ENCODE data around the gene CCDC121.

Gene CCDC121

DNA sequence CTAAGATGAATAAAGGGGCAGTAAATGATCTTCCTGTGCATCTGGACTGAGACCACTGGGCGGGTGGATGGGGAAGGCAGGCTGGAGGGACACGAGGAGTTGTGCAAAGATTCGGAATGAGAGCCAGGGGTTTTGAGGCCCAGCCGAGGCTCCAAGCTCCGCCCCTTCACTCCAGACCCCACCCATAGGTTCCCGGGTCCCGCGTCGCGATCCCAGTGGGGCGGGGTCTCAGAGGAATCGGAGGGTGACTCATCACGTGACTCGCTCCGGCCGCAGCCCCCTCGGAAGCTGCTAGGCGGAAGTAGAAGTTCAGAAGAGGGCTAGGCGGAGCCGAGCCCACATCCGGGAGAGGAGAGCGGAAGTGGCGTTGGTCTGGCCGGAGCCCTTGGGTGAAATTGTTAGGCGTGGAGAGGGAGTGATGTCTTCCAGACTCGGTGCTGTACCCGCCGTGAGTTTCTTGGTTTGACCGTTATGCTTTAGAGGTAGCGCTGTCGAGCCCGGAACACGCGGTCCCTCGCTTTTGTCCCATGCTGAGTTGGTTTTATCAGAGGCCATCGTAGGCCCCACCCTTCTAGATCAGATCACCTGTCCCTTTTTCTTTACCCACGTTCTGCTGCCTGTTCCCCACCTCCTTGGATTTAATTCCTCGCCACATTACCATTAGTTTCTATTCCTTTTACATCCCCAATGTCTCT lies 46.0 kb downstream of the CCDC121 start, which contains the start of gene ZNF512:
ZNF512 (plus strand) TSS at position 348 of the 695 bp plus-strand sequence; CDS start at position 419, 71 bp downstream.
- peak; percentile 96 for DNase-seq (ENCODE audit: low spot score)

DNA sequence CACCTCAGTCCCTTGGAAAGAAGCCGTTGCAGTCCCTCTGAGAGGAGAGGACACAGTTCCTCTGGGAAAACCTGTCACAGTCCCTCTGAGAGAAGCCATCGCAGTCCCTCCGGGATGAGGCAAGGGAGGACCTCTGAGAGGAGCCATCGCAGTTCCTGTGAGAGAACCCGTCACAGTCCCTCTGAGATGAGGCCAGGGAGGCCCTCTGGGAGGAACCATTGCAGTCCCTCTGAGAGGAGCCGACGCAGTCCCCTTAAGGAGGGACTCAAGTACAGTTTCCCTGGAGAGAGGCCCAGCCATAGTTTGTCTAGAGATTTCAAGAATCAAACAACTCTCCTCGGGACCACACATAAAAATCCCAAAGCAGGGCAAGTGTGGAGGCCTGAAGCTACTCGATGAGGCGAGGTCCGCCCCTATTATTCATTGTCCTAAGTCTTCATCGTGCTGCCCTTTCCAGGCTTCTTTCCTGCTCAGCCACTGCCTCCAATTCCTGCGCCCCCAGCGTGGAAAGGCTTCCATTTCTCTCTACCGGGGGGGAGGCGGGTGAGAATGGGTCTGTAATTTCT lies 46.6 kb downstream of the CCDC121 start:
- no peak for DNase-seq (ENCODE audit: low spot score)

DNA sequence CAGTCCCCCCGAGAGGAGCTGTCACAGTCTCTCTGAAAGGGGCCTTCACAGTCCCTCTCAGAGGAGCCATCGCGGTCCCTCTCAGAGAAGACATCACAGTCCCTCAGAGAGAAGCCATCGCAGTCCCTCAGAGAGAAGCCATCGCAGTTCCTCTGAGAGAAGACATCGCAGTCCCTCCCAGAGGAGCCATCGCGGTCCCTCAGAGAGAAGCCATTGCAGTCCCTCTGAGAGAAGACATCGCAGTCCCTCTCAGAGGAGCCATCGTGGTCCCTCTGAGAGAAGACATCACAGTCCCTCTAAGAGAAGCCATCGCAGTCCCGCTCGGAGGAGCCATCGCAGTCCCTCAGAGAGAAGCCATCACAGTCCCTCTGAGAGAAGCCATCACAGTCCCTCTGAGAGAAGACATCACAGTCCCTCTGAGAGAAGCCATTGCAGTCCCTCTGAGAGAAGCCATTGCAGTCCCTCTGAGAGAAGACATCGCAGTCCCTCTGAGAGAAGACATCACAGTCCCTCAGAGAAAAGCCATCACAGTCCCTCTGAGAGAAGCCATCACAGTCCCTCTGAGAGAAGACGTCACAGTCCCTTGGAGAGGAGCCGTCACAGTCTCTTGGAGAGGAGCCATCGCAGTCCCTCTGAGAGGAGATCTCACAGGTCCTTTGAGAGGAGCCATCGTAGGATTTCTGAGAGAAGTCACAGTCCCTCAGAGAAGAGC lies 47.2 kb downstream of the CCDC121 start:
- no peak for DNase-seq (ENCODE audit: low spot score)

Small RNAs within 50 kb of the gene (small RNA-seq; reads per million reads assigned to genes)
- gene RF00340: 0 reads per million in 2 experiments
